Measurements from ENCODE around the gene ZNF609.

Gene ZNF609

GRCh38 chr15:64732156-64732860 is 271.9 kb downstream of the ZNF609 start:
- no peak for DNase-seq (ENCODE audit: low spot score)

Measured in COLO829 (cell line).